Measurements from ENCODE around the gene UBE2E3.

Gene UBE2E3

DNA sequence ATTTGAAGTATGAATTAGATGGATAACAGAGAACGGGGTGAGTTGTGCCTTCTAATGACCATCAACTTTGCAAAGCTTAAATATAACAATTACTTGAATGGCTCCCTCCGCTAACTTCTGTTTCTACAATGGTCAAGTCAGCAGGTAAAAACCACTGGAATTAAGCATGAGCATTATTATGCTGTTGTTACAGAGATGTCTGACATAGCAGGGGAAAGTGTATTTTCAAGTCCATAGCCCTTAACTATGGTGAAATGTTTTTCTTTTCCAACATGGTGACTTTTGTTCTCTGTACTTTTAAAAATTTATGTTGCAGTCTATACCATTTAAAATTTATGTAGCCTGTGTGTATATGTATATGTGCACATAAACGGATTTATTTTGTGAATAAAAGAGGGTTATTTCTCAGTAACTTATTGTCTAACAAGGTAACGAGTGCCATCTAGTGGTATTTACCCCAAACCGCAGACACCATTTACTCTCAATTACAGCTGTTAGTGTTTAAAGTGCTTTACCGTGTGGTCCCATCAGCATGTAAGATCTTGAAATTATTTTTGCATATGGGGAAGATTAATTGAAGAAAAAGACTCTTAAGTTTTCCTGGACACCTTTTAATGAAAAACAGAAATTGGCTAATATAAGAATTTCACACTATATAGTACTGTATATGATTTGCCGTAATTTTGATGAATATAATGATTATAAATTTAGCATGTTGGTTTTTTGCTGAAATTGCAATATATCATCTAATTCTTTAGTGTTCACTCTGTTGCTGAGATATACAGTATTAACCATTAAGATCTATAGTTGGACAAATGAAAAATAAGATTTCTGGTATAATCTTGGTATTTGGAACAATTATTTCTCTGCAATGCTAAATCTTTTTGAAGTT, 78.2 kb downstream of the UBE2E3 start:
- peak; percentile 31 for DNase-seq (ENCODE audit: low read depth)
- H3K4me3 ChIP-seq (ENCODE audit: low read length): no peak overlapping the region
- TF ChIP-seq, protein P1, sequence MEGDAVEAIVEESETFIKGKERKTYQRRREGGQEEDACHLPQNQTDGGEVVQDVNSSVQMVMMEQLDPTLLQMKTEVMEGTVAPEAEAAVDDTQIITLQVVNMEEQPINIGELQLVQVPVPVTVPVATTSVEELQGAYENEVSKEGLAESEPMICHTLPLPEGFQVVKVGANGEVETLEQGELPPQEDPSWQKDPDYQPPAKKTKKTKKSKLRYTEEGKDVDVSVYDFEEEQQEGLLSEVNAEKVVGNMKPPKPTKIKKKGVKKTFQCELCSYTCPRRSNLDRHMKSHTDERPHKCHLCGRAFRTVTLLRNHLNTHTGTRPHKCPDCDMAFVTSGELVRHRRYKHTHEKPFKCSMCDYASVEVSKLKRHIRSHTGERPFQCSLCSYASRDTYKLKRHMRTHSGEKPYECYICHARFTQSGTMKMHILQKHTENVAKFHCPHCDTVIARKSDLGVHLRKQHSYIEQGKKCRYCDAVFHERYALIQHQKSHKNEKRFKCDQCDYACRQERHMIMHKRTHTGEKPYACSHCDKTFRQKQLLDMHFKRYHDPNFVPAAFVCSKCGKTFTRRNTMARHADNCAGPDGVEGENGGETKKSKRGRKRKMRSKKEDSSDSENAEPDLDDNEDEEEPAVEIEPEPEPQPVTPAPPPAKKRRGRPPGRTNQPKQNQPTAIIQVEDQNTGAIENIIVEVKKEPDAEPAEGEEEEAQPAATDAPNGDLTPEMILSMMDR (conservative IDR thresholded peaks at IDR 0.05; ENCODE audit: low read length): peak; percentile 59

GRCh38 chr2:181063696-181064095, 83.3 kb downstream of the UBE2E3 start:
- H3K4me3 ChIP-seq (ENCODE audit: low read length): no peak overlapping the region
- no peak for DNase-seq (ENCODE audit: low read depth)
- TF ChIP-seq, protein P1 (conservative IDR thresholded peaks at IDR 0.05; ENCODE audit: low read length): no peak

DNA sequence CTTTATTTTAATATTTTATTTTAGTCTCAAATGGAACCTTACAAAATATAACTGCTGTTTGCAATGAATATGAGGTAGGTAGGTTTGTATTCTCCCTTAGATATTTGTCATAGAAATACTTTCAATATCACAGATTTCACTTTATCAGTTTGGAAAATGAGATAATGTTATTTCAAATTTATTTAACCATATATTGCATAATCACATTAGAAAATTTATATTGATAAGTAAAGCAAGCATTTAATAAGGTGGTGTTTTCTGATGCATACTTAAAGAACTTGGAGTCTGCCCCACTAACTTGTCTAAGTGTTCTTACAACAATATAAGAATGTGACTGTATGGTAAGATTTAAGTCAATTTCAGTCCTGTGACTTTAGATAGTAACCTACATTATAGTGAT, 85.1 kb downstream of the UBE2E3 start:
- TF ChIP-seq, protein P1 (conservative IDR thresholded peaks at IDR 0.05; ENCODE audit: low read length): no peak
- DNase-seq (ENCODE audit: low read depth): no peak
- H3K4me3 ChIP-seq (ENCODE audit: low read length): no peak overlapping the region

DNA sequence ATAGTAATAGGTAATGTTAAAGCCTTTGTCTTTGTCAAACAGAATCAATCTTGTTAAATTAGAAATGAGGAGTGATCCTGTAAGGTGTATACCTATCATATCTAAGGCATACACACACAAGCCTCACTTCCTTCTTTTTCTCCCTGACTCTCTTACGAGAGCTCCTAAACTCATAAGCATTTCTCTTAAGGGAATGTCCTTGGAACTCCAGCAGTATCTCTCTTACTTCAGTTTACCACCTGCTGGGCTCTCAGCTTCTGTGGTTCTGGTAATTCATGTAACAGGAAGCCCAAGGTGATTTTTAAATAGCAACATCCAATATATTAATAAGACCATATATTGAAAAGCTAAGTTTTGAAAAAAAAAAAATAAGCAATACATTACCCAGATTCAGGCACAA, 85.9 kb downstream of the UBE2E3 start:
- no peak for DNase-seq (ENCODE audit: low read depth)
- TF ChIP-seq, protein P1 (conservative IDR thresholded peaks at IDR 0.05; ENCODE audit: low read length): no peak
- no peak overlapping the region for H3K4me3 ChIP-seq (ENCODE audit: low read length)

GRCh38 chr2:181070119-181070835, 89.9 kb downstream of the UBE2E3 start:
- TF ChIP-seq, protein P1 (conservative IDR thresholded peaks at IDR 0.05; ENCODE audit: low read length): no peak
- H3K4me3 ChIP-seq (ENCODE audit: low read length): no peak overlapping the region
- DNase-seq (ENCODE audit: low read depth): peak; percentile 20

- no peak for DNase-seq (ENCODE audit: low read depth)
- TF ChIP-seq, protein P1 (conservative IDR thresholded peaks at IDR 0.05; ENCODE audit: low read length): no peak
- no peak overlapping the region for H3K4me3 ChIP-seq (ENCODE audit: low read length)
Measured at GRCh38 chr2:181070836-181071200, 90.4 kb downstream of the UBE2E3 start.

Measured in AG10803 (cell line).